HepG2 (cell line): ENCODE data around the gene RASD1. TPM values are rescaled to one million over a fixed set of nuclear protein-coding genes. Genes with fewer than 3 reads are reported as not detected.
A peak's percentile ranks its signal among the peaks of the same experiment; 100 is the strongest.

Experiments
- ADNP ChIP-seq: sonication (generic); formaldehyde crosslinking; IDR thresholded peaks from 2 replicates; pipeline ENCODE4 v1.4.0; 2020; ENCODE audit warnings: missing genetic modification reagents
- CBX5 ChIP-seq: sonication (generic); formaldehyde crosslinking; IDR thresholded peaks from 2 replicates; pipeline ENCODE4 v1.4.0; 2020; ENCODE audit warnings: missing genetic modification reagents, borderline replicate concordance
- CEBPG ChIP-seq: IDR thresholded peaks from 2 replicates; pipeline ENCODE4 v1.6.1; 2016
- HMG20A ChIP-seq: IDR thresholded peaks from 2 replicates; pipeline ENCODE4 v1.6.1; 2016; ENCODE audit warnings: borderline replicate concordance
- NCOA5 ChIP-seq: sonication (generic); formaldehyde crosslinking; IDR thresholded peaks from 2 replicates; pipeline ENCODE4 v1.4.0; 2020; ENCODE audit warnings: missing genetic modification reagents
- NFIC ChIP-seq: IDR thresholded peaks from 2 replicates; pipeline ENCODE4 v1.6.1; 2012; ENCODE audit warnings: mild to moderate bottlenecking, low read length, inconsistent platforms
- NFKB2 ChIP-seq: sonication (generic); formaldehyde crosslinking; IDR thresholded peaks from 2 replicates; pipeline ENCODE4 v1.4.0; 2020; ENCODE audit warnings: missing genetic modification reagents, borderline replicate concordance
- NR3C1 ChIP-seq: sonication (generic); formaldehyde crosslinking; IDR thresholded peaks from 2 replicates; pipeline ENCODE4 v1.4.0; 2020; ENCODE audit warnings: missing genetic modification reagents
- PAX8 ChIP-seq: sonication (generic); formaldehyde crosslinking; IDR thresholded peaks from 2 replicates; pipeline ENCODE4 v1.8.0; 2022; ENCODE audit warnings: mild to moderate bottlenecking, missing genetic modification reagents, borderline replicate concordance
- ZNF101 ChIP-seq: sonication (generic); formaldehyde crosslinking; IDR thresholded peaks from 2 replicates; pipeline ENCODE4 v1.4.0; 2020; ENCODE audit warnings: mild to moderate bottlenecking, low read depth, missing genetic modification reagents, borderline replicate concordance
- ZNF180 ChIP-seq: sonication (generic); formaldehyde crosslinking; IDR thresholded peaks from 2 replicates; pipeline ENCODE4 v1.4.0; 2020; ENCODE audit warnings: low read depth, missing genetic modification reagents, borderline replicate concordance
- ZNF432 ChIP-seq: sonication (generic); formaldehyde crosslinking; IDR thresholded peaks from 2 replicates; pipeline ENCODE4 v1.5.0; 2020; ENCODE audit warnings: missing genetic modification reagents, mild to moderate bottlenecking, borderline replicate concordance
- ZNF652 ChIP-seq: IDR thresholded peaks from 2 replicates; pipeline ENCODE4 v1.6.1; 2016; ENCODE audit warnings: low read depth, borderline replicate concordance
- ZNF772 ChIP-seq: sonication (generic); formaldehyde crosslinking; IDR thresholded peaks from 2 replicates; pipeline ENCODE4 v1.5.0; 2020; ENCODE audit warnings: mild to moderate bottlenecking, missing genetic modification reagents
- polyA plus RNA-seq, 8 experiments: library from polyadenylated mRNA; depleted of rRNA in 3 of 8; stranded (reverse) in 7 of 8; unstranded in 1 of 8; fragments of >200 nt; fragmentation: Illumina TruSeq in 4 of 8; extraction: Trizol in 4 of 8; gene quantifications; 2 replicates each; pipeline versions ENCODE4 v1.2.1 to v1.2.3, GENCODE V29; 2011 to 2016; ENCODE audit warnings: low read depth in 4 of 8, missing spikeins in 1 of 8, mixed read lengths in 1 of 8; ENCODE audit not compliant: insufficient read depth in 1 of 8
- total RNA-seq, 5 experiments: library from RNA; depleted of rRNA; stranded (reverse); fragments of >200 nt; fragmentation: Illumina TruSeq; extraction: Trizol; gene quantifications; 2 replicates each; pipeline ENCODE4 v1.2.3, GENCODE V29; 2016; ENCODE audit warnings: low read depth in 1 of 5
- TF ChIP-seq, protein P1 (sequence below), 2 experiments: sonication (generic) in 1 of 2; formaldehyde crosslinking in 1 of 2; IDR thresholded peaks; 2 replicates each; pipeline versions ENCODE4 v1.4.0 to v1.6.1; 2016 to 2020; ENCODE audit warnings: borderline replicate concordance in 1 of 2, low read depth in 1 of 2, mild to moderate bottlenecking in 1 of 2, missing genetic modification reagents in 1 of 2
- TF ChIP-seq, protein P2 (sequence below): sonication (generic); formaldehyde crosslinking; IDR thresholded peaks from 2 replicates; pipeline ENCODE4 v1.4.0; 2020; ENCODE audit warnings: mild to moderate bottlenecking, missing genetic modification reagents
- TF ChIP-seq, protein P3 (sequence below): sonication (generic); formaldehyde crosslinking; IDR thresholded peaks from 2 replicates; pipeline ENCODE4 v1.4.0; 2020; ENCODE audit warnings: missing genetic modification reagents
- TF ChIP-seq, protein P4 (sequence below): sonication (generic); formaldehyde crosslinking; IDR thresholded peaks from 2 replicates; pipeline ENCODE4 v1.8.1; 2023; ENCODE audit warnings: mild to moderate bottlenecking, inconsistent platforms, moderate library complexity, missing genetic modification reagents, borderline replicate concordance
- TF ChIP-seq, protein P5 (sequence below): sonication (generic); formaldehyde crosslinking; IDR thresholded peaks from 2 replicates; pipeline ENCODE4 v1.9.0; 2021; ENCODE audit warnings: missing genetic modification reagents, borderline replicate concordance

RASD1 gene
- total and polyA plus RNA-seq, 2 of the 13 experiments (the other 11 are each of a cell fraction or from before 2014, with no cell fraction given): 1.6 to 4.2 TPM

DNA sequence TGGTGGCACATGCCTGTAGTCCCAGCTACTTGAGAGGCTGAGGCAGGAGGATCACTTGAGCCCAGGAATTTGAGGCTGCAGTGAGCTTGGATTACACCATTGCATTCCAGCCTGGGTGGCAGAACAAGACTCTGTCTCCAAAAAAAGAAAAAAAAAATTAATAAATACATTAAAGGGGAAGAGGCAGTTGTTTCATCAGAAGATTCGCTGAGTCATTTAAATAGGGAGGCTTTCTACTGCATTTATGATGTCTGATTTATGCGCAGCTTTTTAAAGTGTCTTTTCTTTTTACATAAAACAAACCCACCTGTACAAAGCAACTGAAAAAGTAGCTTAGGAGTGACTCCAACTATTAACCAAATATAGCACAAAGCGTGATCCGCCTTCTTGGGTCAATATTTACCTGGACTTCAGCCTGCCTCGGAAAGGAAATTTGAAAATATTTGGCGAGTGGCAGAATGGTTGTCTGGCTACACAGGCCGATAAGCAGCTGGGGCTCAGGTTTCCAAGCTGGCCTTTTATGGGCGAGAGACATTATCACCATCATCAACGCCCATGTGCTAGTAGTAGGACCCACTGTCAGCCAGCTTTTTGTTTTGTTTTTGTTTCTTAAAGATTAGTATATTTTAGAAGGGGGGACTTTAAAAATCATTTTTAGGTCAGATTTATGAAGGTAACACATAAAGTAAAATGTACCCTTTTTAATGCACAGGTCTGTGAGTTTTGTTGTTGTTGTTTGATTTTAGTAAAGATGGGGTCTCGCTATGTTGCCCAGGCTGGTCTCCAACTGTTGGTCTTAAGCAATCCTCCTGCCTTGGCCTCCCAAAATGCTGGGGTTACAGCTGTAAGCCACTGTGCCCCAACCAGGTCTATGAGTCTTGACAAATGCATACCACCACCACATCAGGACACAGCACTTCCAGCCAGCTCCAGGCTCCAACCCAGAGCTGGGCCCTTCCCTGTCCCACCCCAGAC is 42.5 kb upstream of the RASD1 start (continued):
- TF ChIP-seq, protein P1, sequence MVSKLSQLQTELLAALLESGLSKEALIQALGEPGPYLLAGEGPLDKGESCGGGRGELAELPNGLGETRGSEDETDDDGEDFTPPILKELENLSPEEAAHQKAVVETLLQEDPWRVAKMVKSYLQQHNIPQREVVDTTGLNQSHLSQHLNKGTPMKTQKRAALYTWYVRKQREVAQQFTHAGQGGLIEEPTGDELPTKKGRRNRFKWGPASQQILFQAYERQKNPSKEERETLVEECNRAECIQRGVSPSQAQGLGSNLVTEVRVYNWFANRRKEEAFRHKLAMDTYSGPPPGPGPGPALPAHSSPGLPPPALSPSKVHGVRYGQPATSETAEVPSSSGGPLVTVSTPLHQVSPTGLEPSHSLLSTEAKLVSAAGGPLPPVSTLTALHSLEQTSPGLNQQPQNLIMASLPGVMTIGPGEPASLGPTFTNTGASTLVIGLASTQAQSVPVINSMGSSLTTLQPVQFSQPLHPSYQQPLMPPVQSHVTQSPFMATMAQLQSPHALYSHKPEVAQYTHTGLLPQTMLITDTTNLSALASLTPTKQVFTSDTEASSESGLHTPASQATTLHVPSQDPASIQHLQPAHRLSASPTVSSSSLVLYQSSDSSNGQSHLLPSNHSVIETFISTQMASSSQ (IDR thresholded peaks at IDR 0.05; ENCODE audit: low read depth): peak; percentile 74
- TF ChIP-seq, protein P1 (CRISPR knock-in tag; IDR thresholded peaks at IDR 0.05; ENCODE audit: borderline replicate concordance): no peak
- TF ChIP-seq ZNF180 (CRISPR knock-in tag) (no peak), ZNF772 (CRISPR knock-in tag) (no peak), NCOA5 (CRISPR knock-in tag) (no peak), HMG20A (peak; percentile 97), CEBPG (CRISPR knock-in tag) (peak; percentile 57), ZNF432 (no peak), NR3C1 (CRISPR knock-in tag) (no peak), ADNP (CRISPR knock-in tag) (no peak), ZNF101 (no peak), NFIC (peak; percentile 94), ZNF652 (CRISPR knock-in tag) (peak; percentile 64; the same call in 1 of the 2 replicates), PAX8 (no peak), CBX5 (CRISPR knock-in tag) (peak; percentile 13; the same call in 1 of the 2 replicates), NFKB2 (no peak)
- TF ChIP-seq, protein P2, sequence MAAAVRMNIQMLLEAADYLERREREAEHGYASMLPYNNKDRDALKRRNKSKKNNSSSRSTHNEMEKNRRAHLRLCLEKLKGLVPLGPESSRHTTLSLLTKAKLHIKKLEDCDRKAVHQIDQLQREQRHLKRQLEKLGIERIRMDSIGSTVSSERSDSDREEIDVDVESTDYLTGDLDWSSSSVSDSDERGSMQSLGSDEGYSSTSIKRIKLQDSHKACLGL (CRISPR knock-in tag): no peak
- TF ChIP-seq, protein P3, sequence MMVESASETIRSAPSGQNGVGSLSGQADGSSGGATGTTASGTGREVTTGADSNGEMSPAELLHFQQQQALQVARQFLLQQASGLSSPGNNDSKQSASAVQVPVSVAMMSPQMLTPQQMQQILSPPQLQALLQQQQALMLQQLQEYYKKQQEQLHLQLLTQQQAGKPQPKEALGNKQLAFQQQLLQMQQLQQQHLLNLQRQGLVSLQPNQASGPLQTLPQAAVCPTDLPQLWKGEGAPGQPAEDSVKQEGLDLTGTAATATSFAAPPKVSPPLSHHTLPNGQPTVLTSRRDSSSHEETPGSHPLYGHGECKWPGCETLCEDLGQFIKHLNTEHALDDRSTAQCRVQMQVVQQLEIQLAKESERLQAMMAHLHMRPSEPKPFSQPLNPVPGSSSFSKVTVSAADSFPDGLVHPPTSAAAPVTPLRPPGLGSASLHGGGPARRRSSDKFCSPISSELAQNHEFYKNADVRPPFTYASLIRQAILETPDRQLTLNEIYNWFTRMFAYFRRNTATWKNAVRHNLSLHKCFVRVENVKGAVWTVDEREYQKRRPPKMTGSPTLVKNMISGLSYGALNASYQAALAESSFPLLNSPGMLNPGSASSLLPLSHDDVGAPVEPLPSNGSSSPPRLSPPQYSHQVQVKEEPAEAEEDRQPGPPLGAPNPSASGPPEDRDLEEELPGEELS (CRISPR knock-in tag): peak; percentile 98
- TF ChIP-seq, protein P4, sequence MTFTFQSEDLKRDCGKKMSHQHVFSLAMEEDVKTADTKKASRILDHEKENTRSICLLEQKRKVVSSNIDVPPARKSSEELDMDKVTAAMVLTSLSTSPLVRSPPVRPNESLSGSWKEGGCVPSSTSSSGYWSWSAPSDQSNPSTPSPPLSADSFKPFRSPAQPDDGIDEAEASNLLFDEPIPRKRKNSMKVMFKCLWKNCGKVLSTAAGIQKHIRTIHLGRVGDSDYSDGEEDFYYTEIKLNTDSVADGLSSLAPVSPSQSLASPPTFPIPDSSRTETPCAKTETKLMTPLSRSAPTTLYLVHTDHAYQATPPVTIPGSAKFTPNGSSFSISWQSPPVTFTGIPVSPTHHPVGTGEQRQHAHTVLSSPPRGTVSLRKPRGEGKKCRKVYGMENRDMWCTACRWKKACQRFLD (CRISPR knock-in tag): no peak
- TF ChIP-seq, protein P5, sequence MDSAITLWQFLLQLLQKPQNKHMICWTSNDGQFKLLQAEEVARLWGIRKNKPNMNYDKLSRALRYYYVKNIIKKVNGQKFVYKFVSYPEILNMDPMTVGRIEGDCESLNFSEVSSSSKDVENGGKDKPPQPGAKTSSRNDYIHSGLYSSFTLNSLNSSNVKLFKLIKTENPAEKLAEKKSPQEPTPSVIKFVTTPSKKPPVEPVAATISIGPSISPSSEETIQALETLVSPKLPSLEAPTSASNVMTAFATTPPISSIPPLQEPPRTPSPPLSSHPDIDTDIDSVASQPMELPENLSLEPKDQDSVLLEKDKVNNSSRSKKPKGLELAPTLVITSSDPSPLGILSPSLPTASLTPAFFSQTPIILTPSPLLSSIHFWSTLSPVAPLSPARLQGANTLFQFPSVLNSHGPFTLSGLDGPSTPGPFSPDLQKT (CRISPR knock-in tag): no peak
